ENCODE measurements around the gene ASIC3.
"Not testable (repeated sequence)": the region's sequence is repeated elsewhere in the genome, so short reads cannot be mapped to it uniquely, and the experiment has no call there.

ASIC3 gene
- 1.8 to 4.1 reads per million in 2 donors for total RNA-seq

- no peak for DNase-seq
Observed at GRCh38 chr7:151047976-151048815, at the start of gene ASIC3. Gene ASIC3 (plus strand): TSS chr7:151048531. CDS start chr7:151048886, 355 bp downstream.

- no peak for DNase-seq
Observed at GRCh38 chr7:150999001-150999400, 49.3 kb upstream of the ASIC3 start.

- DNase-seq, result peak in 2 of 5 experiments; percentile 32 to 69
Observed at GRCh38 chr7:150999497-151000230, 48.7 kb upstream of the ASIC3 start.

- DNase-seq, result no peak
Observed at GRCh38 chr7:151000897-151001495, 47.3 kb upstream of the ASIC3 start.

- DNase-seq, result no peak
Observed at GRCh38 chr7:151001546-151001945, 46.8 kb upstream of the ASIC3 start.

- no peak for DNase-seq
Observed at GRCh38 chr7:151003572-151003971, 44.8 kb upstream of the ASIC3 start.

GRCh38 chr7:151005566-151005965 is 42.8 kb upstream of the ASIC3 start:
- no peak for DNase-seq

GRCh38 chr7:151006590-151007300 is 41.6 kb upstream of the ASIC3 start:
- DNase-seq, result no peak

- no peak for DNase-seq
Observed at GRCh38 chr7:151007469-151007898, 40.8 kb upstream of the ASIC3 start.

GRCh38 chr7:151008143-151008510 is 40.2 kb upstream of the ASIC3 start:
- peak in 2 of 5 experiments; percentile 53 to 87 for DNase-seq

GRCh38 chr7:151008511-151009323 is 39.6 kb upstream of the ASIC3 start:
- peak; percentile 60 to 87 (median 73) for DNase-seq

- peak in 1 of 5 experiments; percentile 39 for DNase-seq
Observed at GRCh38 chr7:151009327-151010036, 38.8 kb upstream of the ASIC3 start.

- no peak for DNase-seq
Observed at GRCh38 chr7:151010037-151010306, 38.4 kb upstream of the ASIC3 start.

- peak in 1 of 5 experiments; percentile 71 for DNase-seq
Observed at GRCh38 chr7:151010307-151011096, 37.8 kb upstream of the ASIC3 start.

- no peak for DNase-seq
Observed at GRCh38 chr7:151011097-151011409, 37.3 kb upstream of the ASIC3 start.

- not testable (repeated sequence) for DNase-seq
Observed at GRCh38 chr7:151011616-151012015, 36.7 kb upstream of the ASIC3 start.

GRCh38 chr7:151012031-151012692 is 36.2 kb upstream of the ASIC3 start:
- DNase-seq, result no peak

GRCh38 chr7:151012911-151013347 is 35.4 kb upstream of the ASIC3 start:
- no peak for DNase-seq

- DNase-seq, result no peak
Observed at GRCh38 chr7:151013356-151013732, 35.0 kb upstream of the ASIC3 start.

Data from T-helper 2 cell (primary cell).